ENCODE results near the gene BRK1.
"Not testable (repeated sequence)": the region's sequence is repeated elsewhere in the genome, so short reads cannot be mapped to it uniquely, and the experiment has no call there.

Gene BRK1

DNA sequence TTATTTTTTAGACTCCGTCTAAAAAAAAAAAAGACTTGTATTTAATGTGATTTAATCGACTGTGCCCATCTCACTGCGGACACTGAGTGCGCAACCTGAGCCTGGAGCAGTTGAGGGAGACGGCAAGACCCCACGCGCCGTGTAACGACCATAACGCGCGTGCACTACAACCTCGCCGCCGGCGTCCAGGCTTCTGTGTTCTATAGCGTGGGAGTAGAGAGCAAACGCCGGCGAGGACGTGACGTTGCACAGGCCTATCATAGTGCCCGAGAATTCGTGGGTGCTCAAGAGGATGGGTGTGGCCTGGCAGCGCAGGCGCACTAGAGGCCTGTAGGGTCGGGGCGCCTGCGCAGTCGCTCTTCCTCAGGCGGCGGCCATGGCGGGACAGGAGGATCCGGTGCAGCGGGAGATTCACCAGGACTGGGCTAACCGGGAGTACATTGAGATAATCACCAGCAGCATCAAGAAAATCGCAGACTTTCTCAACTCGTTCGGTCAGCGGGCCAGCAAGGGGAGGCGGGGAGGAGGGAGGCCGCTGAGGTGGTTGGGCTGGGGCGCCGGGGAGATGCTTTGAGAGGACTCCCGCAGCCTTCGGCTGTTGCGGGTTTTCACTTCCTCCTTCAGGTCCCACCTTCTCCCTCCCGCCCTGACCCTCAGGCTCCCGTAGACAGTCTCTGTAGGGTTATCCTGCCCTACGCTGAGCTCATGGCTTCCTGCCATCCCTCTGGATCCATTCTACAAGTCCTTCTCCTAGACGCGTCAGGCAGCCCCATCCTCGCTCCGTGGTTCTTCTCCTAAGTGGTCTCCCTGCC lies at the start of gene BRK1:
Gene BRK1, plus strand, starts transcription at position 350 of the 812 bp plus-strand sequence. Its CDS starts 27 bp downstream, at position 377.
- peak; percentile 88 for DNase-seq

DNA sequence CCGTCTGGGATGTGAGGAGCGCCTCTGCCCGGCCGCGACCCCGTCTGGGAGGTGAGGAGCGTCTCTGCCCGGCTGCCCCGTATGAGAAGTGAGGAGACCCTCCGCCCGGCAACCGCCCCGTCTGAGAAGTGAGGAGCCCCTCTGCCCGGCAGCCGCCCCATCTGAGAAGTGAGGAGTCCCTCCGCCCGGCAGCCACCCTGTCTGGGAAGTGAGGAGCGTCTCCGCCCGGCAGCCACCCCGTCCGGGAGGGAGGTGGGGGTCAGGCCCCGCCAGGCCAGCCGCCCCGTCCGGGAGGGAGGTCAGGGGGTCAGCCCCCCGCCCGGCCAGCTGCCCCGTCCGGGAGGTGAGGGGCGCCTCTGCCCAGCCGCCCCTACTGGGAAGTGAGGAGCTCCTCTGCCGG lies 45.4 kb upstream of the BRK1 start:
- not testable (repeated sequence) for DNase-seq

DNA sequence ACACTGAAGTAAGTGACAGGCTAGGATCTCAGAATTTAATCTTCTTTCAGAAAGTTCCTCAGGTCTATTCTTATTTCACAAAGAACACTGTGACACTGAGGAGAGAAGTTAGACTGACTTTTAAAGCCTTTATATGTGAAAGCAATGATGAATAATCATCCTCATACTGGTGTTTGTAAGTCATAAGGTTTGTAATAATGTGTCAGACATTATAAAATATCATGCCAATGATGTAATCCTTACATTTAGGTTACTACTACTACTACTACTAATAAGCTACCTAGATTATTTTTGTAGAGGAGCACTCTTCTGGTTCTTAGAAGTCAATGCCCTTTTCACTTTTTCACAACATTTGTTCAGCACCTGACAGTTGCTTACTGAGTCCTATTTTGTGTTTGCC lies 40.8 kb upstream of the BRK1 start:
- no peak for DNase-seq

- DNase-seq = no peak
These were observed 33.6 kb upstream of the BRK1 start for GRCh38 chr3:10081871-10082270.

- DNase-seq = no peak
These were observed 29.7 kb upstream of the BRK1 start for GRCh38 chr3:10085738-10086137.

DNA sequence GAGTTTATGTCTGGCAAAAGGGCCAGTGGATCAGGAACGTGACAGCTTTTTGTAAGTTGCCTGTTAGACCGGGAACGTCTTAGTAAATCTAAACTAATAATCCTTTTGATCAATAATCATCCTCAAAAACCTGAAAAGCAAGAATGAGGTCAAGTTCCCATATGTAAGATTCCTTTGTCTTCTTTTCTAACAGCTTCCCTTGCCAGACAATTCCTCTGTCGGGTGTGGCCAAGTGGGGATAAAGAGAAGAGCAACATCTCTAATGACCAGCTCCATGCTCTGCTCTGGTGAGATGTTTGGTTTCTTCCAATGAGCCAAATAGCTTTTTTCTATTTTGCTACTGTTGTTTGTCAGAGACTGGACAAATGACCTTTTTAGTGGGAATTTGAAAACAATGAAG lies 27.2 kb upstream of the BRK1 start:
- DNase-seq = no peak

DNA sequence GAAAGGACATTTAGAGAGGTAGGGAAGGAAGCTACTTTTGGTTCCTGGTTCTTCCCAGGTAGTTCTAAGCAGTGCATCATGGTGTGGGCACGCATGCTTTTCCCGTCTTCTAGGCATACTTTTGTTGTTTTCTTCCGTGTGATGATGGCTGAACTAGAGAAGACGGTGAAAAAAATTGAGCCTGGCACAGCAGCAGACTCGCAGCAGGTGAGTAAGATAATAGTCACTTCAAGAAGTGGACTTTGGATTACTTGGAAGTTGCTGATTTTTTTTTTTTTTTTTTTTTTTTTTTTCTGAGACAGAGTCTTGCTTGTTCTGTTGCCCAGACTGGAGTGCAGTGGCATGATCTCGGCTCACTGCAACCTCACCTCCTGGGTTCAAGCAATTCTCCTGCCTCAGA lies 25.3 kb upstream of the BRK1 start:
- DNase-seq = no peak

- DNase-seq = not testable (repeated sequence)
These were observed 24.7 kb upstream of the BRK1 start for GRCh38 chr3:10090774-10091173.

GRCh38 chr3:10091387-10091786 lies 24.1 kb upstream of the BRK1 start:
- not testable (repeated sequence) for DNase-seq

- DNase-seq = no peak
These were observed 21.8 kb upstream of the BRK1 start for GRCh38 chr3:10093678-10094077.

DNA sequence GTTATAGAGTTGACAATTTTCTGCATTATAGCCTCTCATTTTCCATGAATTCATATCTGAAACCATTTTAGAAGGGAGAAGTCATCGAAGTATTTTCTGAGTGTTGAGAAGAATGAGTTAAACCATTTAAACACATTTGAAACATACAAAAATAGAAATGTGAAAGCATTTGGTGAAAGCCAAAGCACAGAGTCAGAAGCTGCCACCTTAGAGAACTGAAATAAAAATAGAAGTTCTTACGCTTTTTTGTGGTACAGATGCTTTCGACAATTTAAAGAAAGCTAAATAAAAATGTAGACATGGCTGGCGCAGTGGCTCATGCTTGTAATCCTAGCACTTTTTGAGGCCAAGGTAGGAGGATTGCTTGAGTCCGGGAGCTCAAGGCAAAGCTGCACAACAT lies 16.4 kb upstream of the BRK1 start:
- DNase-seq = no peak

- no peak for DNase-seq
These were observed 8.6 kb upstream of the BRK1 start for GRCh38 chr3:10106919-10107318.

- no peak for DNase-seq
These were observed 7.4 kb upstream of the BRK1 start, which contains the start of gene FANCD2OS for GRCh38 chr3:10108091-10108490. TSS of gene FANCD2OS (minus strand) at chr3:10108255. CDS start at chr3:10104774, 3,481 bp downstream.

- DNase-seq = no peak
These were observed 624 bp downstream of the BRK1 start for GRCh38 chr3:10116138-10116460.

DNA sequence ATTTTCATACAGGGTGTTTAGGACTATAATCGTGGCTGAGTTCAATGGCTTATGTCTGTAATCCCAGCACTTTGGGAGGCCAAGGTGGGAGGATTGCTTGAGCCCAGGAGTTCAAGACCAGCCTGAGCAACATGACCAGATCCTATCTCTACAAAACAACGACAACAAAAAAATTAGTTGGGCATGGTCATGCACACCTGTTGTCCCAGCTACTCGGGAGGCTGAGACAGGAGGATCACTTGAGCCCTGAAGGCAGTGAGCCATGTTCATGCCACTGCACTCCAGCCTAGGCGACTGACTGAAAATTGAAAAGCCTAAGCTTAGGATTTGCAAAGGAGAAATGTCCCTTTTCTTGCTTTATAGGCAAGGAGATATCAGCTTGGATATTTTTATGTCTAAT lies 1.5 kb downstream of the BRK1 start:
- no peak for DNase-seq

DNA sequence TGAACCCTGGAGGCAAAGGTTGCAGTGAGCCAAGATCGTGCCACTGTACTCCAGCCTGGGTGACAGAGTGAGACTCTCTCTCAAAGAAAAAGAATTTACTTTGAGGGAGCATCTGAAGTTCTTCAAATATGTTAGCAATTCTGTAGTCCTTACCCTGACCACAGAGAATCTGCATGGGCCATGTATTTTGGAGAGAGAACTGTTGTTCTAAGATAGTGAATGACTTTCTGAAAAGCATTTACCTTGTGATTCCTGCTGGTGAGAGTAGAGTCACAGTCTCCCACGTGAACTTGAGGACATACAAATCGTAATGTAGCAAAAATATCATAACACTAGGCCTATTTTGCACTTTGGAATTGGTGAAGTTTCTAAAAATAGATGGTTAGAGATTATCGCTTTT lies 3.9 kb downstream of the BRK1 start:
- no peak for DNase-seq

DNA sequence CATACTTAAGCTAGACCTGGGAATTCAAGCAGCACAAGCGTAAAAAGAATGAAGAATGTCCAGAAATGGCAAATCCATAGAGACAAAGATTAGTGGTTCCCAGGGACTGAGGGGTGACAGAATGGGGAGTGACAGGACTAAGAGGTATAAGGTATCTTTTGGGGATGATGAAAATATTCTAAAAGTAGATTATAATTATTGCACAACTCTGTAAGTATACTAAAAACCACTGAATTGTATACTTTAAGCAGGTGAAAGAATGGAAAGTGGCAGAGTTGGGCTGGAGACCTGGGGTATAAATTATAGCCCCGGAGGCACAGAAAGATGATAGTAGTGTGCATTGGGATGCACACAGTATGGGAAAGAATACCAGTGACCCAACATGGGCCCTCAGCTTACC lies 5.6 kb downstream of the BRK1 start:
- DNase-seq = no peak

DNA sequence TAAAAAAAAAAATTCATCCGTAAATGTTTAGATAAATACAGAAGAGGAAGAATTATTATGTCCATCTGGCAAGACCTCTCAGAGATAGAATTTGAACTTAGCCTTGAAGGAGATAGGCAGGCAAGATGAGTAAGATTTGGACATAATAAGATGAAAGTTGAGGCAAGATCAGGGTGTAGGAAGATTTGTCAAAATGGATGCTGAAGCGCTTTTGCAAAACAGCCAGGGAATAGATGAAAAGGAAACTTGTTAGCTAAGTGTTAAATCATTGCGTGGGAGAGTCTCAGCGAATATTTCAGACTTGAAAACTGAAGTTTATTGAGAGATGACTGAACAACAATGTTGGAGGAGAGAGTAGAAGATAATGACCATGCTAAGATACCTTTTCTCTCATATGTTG lies 7.2 kb downstream of the BRK1 start:
- DNase-seq = no peak

DNA sequence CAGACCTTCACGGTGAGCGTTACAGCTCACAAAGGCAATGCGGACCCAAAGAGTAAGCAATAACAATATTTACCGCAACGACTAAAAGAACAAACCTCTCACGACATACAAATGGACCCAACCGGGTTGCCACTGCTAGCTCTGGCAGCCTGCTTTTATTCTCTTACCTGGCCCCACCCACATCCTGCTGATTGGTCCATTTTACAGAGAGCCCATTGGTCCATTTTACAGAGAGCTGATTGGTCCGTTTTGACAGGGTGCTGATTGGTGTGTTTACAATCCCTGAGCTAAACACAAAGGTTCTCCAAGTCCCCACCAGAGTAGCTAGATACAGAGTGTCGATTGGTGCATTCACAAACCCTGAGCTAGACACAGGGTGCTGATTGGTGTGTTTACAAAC lies 20.4 kb downstream of the BRK1 start:
- DNase-seq = not testable (repeated sequence)

- no peak for DNase-seq
These were observed 21.0 kb downstream of the BRK1 start for GRCh38 chr3:10136426-10137005.

DNA sequence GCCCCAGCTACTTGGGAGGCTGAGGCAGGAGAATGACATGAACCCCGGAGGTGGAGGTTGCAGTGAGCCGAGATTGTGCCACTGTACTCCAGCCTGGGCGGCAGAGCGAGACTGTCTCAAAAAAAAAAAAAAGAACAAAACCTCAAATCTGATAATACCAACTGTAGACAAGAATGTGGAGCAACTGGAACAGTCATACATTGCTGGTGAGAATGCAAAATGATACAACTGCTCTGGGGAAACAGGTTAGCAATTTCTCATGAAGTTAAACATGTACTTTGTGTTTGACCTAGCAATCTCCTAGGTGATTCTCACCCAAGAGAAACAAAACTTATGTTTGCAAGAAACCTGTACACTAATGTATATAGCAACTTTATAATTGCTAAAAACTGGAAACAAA lies 21.7 kb downstream of the BRK1 start:
- no peak for DNase-seq

GRCh38 chr3:10140996-10141546 lies 25.6 kb downstream of the BRK1 start:
- peak; percentile 37 for DNase-seq

DNA sequence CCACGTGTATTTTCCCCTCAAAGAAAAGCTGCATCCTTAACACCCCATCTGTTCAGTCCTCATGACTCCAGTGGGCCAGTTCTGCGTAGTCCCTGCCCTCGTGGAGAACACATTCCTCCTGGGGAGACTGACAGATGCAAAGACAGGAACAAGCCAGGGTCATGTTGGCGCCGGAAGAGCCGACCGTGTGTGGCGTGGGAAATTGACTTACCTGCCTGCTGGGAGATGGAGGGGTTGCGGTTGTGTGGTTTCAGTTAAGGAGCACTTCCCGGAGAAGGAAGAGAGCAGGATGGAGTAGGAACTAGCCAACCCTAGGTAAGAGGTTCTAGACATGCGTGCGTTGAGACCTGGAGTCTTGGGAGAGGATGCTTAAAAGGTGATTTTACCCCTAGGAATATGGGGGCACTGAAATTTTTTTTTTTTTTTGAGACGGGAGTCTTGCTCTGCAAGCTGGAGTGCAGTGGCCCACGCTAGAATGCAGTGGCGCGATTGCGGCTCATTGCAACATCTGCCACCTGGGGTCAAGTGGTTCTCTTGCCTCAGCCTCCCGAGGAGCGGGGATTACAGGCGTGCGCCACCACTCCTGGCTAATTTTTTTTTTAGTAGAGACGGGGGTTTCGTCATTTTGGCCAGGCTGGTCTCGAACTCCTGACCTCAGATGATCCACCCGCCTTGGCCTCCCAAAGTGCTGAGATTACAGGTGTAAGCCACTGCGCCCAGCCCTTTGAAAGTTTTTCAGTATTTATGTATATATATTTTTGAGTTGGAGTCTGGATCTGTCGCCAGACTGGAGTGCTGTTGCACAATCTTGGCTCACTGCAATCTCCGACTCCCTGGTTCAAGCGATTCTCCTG lies 27.5 kb downstream of the BRK1 start:
- no peak for DNase-seq

GRCh38 chr3:10145685-10146084 lies 30.2 kb downstream of the BRK1 start:
- DNase-seq = no peak

Data from activated CD4-positive, CD25-positive, alpha-beta regulatory T cell treated with anti-CD3 and anti-CD28 coated beads, Interleukin-2, amount 50 U/mL, for 72 hours (primary cell).